H7 (cell line): ENCODE measurements around the gene TMPRSS11A. TPM values are rescaled to one million over a fixed set of nuclear protein-coding genes. Genes with fewer than 3 reads are reported as not detected.

Experiments used
- DNase-seq: peaks from one replicate; pipeline ENCODE4 v3.0.0; 2012
- H3K27me3 ChIP-seq: 2 replicates; pipeline ENCODE4 v1.6.0; 2011; ENCODE audit warnings: mild to moderate bottlenecking, low read length; ENCODE audit not compliant: control insufficient read depth, insufficient read depth
- H3K36me3 ChIP-seq: replicated peaks from 2 replicates; pipeline ENCODE4 v1.5.1; 2011; ENCODE audit warnings: low read length; ENCODE audit not compliant: control insufficient read depth, insufficient read depth
- H3K4me3 ChIP-seq: 2 replicates; pipeline ENCODE4 v1.5.1; 2011; ENCODE audit warnings: low read depth, mild to moderate bottlenecking, control low read depth, low read length, moderate library complexity; ENCODE audit not compliant: insufficient read depth
- total RNA-seq: library from RNA; depleted of rRNA; stranded (reverse); fragments of >200 nt; shearing (Covaris generic); gene quantifications from 2 replicates; pipeline ENCODE4 v1.2.3, GENCODE V29; 2014

The TMPRSS11A gene
- total RNA-seq, 1 experiment from 2014 or later = 0.21 TPM

- H3K36me3 ChIP-seq = no peaks in the 10 kb centered on the region
- H3K27me3 ChIP-seq = no peaks in the 10 kb centered on the region
- no peak for DNase-seq
- no peak overlapping the region for H3K4me3 ChIP-seq
These were observed 65.6 kb downstream of the TMPRSS11A start for GRCh38 chr4:67897686-67898085.

- Histone ChIP-seq H3K36me3 (no peaks in the 10 kb centered on the region), H3K4me3 (no peak overlapping the region), H3K27me3 (no peaks in the 10 kb centered on the region)
- no peak for DNase-seq
These were observed 66.8 kb downstream of the TMPRSS11A start for GRCh38 chr4:67896421-67897065.

- DNase-seq = no peak
- no peaks in the 10 kb centered on the region for H3K36me3 ChIP-seq
- no peaks in the 10 kb centered on the region for H3K27me3 ChIP-seq
- no peak overlapping the region for H3K4me3 ChIP-seq
These were observed 68.6 kb downstream of the TMPRSS11A start for GRCh38 chr4:67894659-67895058.

GRCh38 chr4:67892905-67893304, 70.4 kb downstream of the TMPRSS11A start:
- no peaks in the 10 kb centered on the region for H3K36me3 ChIP-seq
- no peak overlapping the region for H3K4me3 ChIP-seq
- no peaks in the 10 kb centered on the region for H3K27me3 ChIP-seq
- DNase-seq = peak; percentile 58

- no peaks in the 10 kb centered on the region for H3K36me3 ChIP-seq
- no peak overlapping the region for H3K4me3 ChIP-seq
- H3K27me3 ChIP-seq = no peaks in the 10 kb centered on the region
- DNase-seq = no peak
These were observed 71.0 kb downstream of the TMPRSS11A start for GRCh38 chr4:67892253-67892652.

- no peak for DNase-seq
- no peaks in the 10 kb centered on the region for H3K36me3 ChIP-seq
- no peaks in the 10 kb centered on the region for H3K27me3 ChIP-seq
These were observed 71.6 kb downstream of the TMPRSS11A start for GRCh38 chr4:67891645-67892044.

GRCh38 chr4:67886281-67886680, 77.0 kb downstream of the TMPRSS11A start:
- DNase-seq = no peak
- Histone ChIP-seq H3K4me3 (no peak overlapping the region), H3K27me3 (no peaks in the 10 kb centered on the region), H3K36me3 (no peaks in the 10 kb centered on the region)

More at GRCh38 chr4:67891645-67892044, 71.6 kb downstream of the TMPRSS11A start:
- no peak overlapping the region for H3K4me3 ChIP-seq

GRCh38 chr4:67885762-67886161, 77.5 kb downstream of the TMPRSS11A start:
- Histone ChIP-seq H3K36me3 (no peaks in the 10 kb centered on the region), H3K4me3 (no peak overlapping the region)
- DNase-seq = no peak

GRCh38 chr4:67884701-67885100, 78.6 kb downstream of the TMPRSS11A start:
- Histone ChIP-seq H3K4me3 (no peak overlapping the region), H3K36me3 (no peaks in the 10 kb centered on the region), H3K27me3 (no peaks in the 10 kb centered on the region)
- DNase-seq = no peak

More at GRCh38 chr4:67885762-67886161, 77.5 kb downstream of the TMPRSS11A start:
- no peaks in the 10 kb centered on the region for H3K27me3 ChIP-seq

- DNase-seq = no peak
- Histone ChIP-seq H3K36me3 (no peaks in the 10 kb centered on the region), H3K27me3 (no peaks in the 10 kb centered on the region), H3K4me3 (no peak within 1 kb of the TSS)
These were observed 79.4 kb downstream of the TMPRSS11A start, which contains the start of gene TMPRSS11D for GRCh38 chr4:67883902-67884301. Gene TMPRSS11D (minus strand): TSS chr4:67884002. CDS start chr4:67883933, 69 bp downstream.

- no peak for DNase-seq
- no peak overlapping the region for H3K4me3 ChIP-seq
- H3K27me3 ChIP-seq = no peaks in the 10 kb centered on the region
- no peaks in the 10 kb centered on the region for H3K36me3 ChIP-seq
These were observed 79.8 kb downstream of the TMPRSS11A start for GRCh38 chr4:67883458-67883857.

GRCh38 chr4:67880866-67881610, 82.3 kb downstream of the TMPRSS11A start:
- no peak for DNase-seq
- no peak overlapping the region for H3K4me3 ChIP-seq
- H3K36me3 ChIP-seq = no peaks in the 10 kb centered on the region
- no peaks in the 10 kb centered on the region for H3K27me3 ChIP-seq

- no peak overlapping the region for H3K4me3 ChIP-seq
- no peak for DNase-seq
- H3K27me3 ChIP-seq = no peaks in the 10 kb centered on the region
- no peaks in the 10 kb centered on the region for H3K36me3 ChIP-seq
These were observed 83.8 kb downstream of the TMPRSS11A start for GRCh38 chr4:67879486-67879885.

GRCh38 chr4:67877086-67877485, 86.2 kb downstream of the TMPRSS11A start:
- no peak for DNase-seq
- no peaks in the 10 kb centered on the region for H3K36me3 ChIP-seq
- no peak overlapping the region for H3K4me3 ChIP-seq
- H3K27me3 ChIP-seq = no peaks in the 10 kb centered on the region

- no peak for DNase-seq
- Histone ChIP-seq H3K4me3 (no peak overlapping the region), H3K27me3 (no peaks in the 10 kb centered on the region), H3K36me3 (no peaks in the 10 kb centered on the region)
These were observed 88.3 kb downstream of the TMPRSS11A start for GRCh38 chr4:67874986-67875385.
